Muscle layer of duodenum (tissue), 2 donors: Measurements from ENCODE around the gene PRKD1.
"Not testable (repeated sequence)": the region's sequence is repeated elsewhere in the genome, so short reads cannot be mapped to it uniquely, and the experiment has no call there.

Source experiments
- H3K27ac ChIP-seq: one replicate; pipeline ENCODE4 v1.7.0; 2013; ENCODE audit warnings: mild to moderate bottlenecking, low read length
- H3K27me3 ChIP-seq: one replicate; pipeline ENCODE4 v1.7.0; 2013; ENCODE audit warnings: low read depth, mild to moderate bottlenecking, control low read depth, low read length
- H3K36me3 ChIP-seq, 2 donors: one replicate each; pipeline ENCODE4 v1.7.0; 2013; ENCODE audit warnings: low read length in 2 of 2, control low read depth in 1 of 2, mild to moderate bottlenecking in 1 of 2; ENCODE audit not compliant: insufficient read depth in 2 of 2, control insufficient read depth in 1 of 2
- H3K4me1 ChIP-seq, 2 donors: one replicate each; pipeline ENCODE4 v1.7.0; 2013; ENCODE audit warnings: low read length in 2 of 2, mild to moderate bottlenecking in 2 of 2, control low read depth in 1 of 2, moderate library complexity in 1 of 2; ENCODE audit not compliant: insufficient read depth in 2 of 2, control insufficient read depth in 1 of 2
- H3K4me3 ChIP-seq, 2 donors: one replicate each; pipeline ENCODE4 v1.7.0; 2013; ENCODE audit warnings: low read length in 2 of 2, low read depth in 1 of 2, mild to moderate bottlenecking in 1 of 2
- H3K9me3 ChIP-seq, 2 donors: one replicate each; pipeline ENCODE4 v1.7.0; 2013; ENCODE audit warnings: low read length in 2 of 2, control low read depth in 1 of 2, mild to moderate bottlenecking in 1 of 2; ENCODE audit not compliant: control insufficient read depth in 1 of 2
- donor health status: healthy.

Gene PRKD1

GRCh38 chr14:29735459-29735858 lies 192.2 kb downstream of the PRKD1 start:
- Histone ChIP-seq H3K27ac (no peak overlapping the region), H3K4me3 (no peak overlapping the region), H3K36me3 (no peaks in the 10 kb centered on the region), H3K27me3 (no peaks in the 10 kb centered on the region), H3K4me1 (peaks cover 0 to 1% of the 10 kb centered on the region in 2 donors), H3K9me3 (no peaks in the 10 kb centered on the region)

- H3K4me3 ChIP-seq: no peak overlapping the region
- no peaks in the 10 kb centered on the region for H3K27me3 ChIP-seq
- H3K36me3 ChIP-seq: no peaks in the 10 kb centered on the region
- no peaks in the 10 kb centered on the region for H3K4me1 ChIP-seq
- H3K27ac ChIP-seq: no peak overlapping the region
- H3K9me3 ChIP-seq: no peaks in the 10 kb centered on the region
Measured at GRCh38 chr14:29734732-29735131, 192.9 kb downstream of the PRKD1 start.

- not testable (repeated sequence) for H3K27ac ChIP-seq, H3K27me3 ChIP-seq, H3K9me3 ChIP-seq, H3K4me3 ChIP-seq, H3K36me3 ChIP-seq
- H3K4me1 ChIP-seq: peaks cover 0 to 11% of the 10 kb centered on the region in 2 donors
Measured at GRCh38 chr14:29726560-29727331, 200.9 kb downstream of the PRKD1 start.

GRCh38 chr14:29724991-29725390 lies 202.7 kb downstream of the PRKD1 start:
- no peaks in the 10 kb centered on the region for H3K9me3 ChIP-seq
- no peak overlapping the region for H3K4me3 ChIP-seq
- H3K27me3 ChIP-seq: no peaks in the 10 kb centered on the region
- H3K27ac ChIP-seq: no peak overlapping the region
- no peaks in the 10 kb centered on the region for H3K36me3 ChIP-seq
- H3K4me1 ChIP-seq: peaks cover 0 to 14% of the 10 kb centered on the region in 2 donors

GRCh38 chr14:29722831-29723230 lies 204.8 kb downstream of the PRKD1 start:
- Histone ChIP-seq H3K27ac (no peak overlapping the region), H3K4me1 (peaks cover 0 to 14% of the 10 kb centered on the region in 2 donors), H3K4me3 (no peak overlapping the region), H3K9me3 (no peaks in the 10 kb centered on the region), H3K36me3 (no peaks in the 10 kb centered on the region), H3K27me3 (no peaks in the 10 kb centered on the region)

- Histone ChIP-seq H3K4me3 (no peak overlapping the region), H3K27ac (no peak overlapping the region), H3K27me3 (no peaks in the 10 kb centered on the region), H3K9me3 (no peaks in the 10 kb centered on the region), H3K4me1 (peaks cover 0 to 14% of the 10 kb centered on the region in 2 donors), H3K36me3 (no peaks in the 10 kb centered on the region)
Measured at GRCh38 chr14:29721586-29721985, 206.1 kb downstream of the PRKD1 start.

GRCh38 chr14:29717901-29718300 lies 209.7 kb downstream of the PRKD1 start:
- Histone ChIP-seq H3K4me3 (no peak overlapping the region), H3K9me3 (no peaks in the 10 kb centered on the region), H3K27ac (no peak overlapping the region), H3K36me3 (no peaks in the 10 kb centered on the region), H3K4me1 (peaks cover 0 to 7% of the 10 kb centered on the region in 2 donors), H3K27me3 (no peaks in the 10 kb centered on the region)

- Histone ChIP-seq H3K4me3 (no peak overlapping the region), H3K9me3 (no peaks in the 10 kb centered on the region), H3K27ac (no peak overlapping the region), H3K4me1 (peaks cover 0 to 4% of the 10 kb centered on the region in 2 donors), H3K27me3 (no peaks in the 10 kb centered on the region), H3K36me3 (no peaks in the 10 kb centered on the region)
Measured at GRCh38 chr14:29716150-29716549, 211.5 kb downstream of the PRKD1 start.

- H3K9me3 ChIP-seq: no peaks in the 10 kb centered on the region
- H3K27ac ChIP-seq: no peak overlapping the region
- H3K36me3 ChIP-seq: no peaks in the 10 kb centered on the region
- H3K4me1 ChIP-seq: peaks cover 0 to 4% of the 10 kb centered on the region in 2 donors
- no peak overlapping the region for H3K4me3 ChIP-seq
- H3K27me3 ChIP-seq: no peaks in the 10 kb centered on the region
Measured at GRCh38 chr14:29712601-29713000, 215.0 kb downstream of the PRKD1 start.

- Histone ChIP-seq H3K4me3 (no peak overlapping the region), H3K36me3 (no peaks in the 10 kb centered on the region), H3K27me3 (no peaks in the 10 kb centered on the region), H3K9me3 (no peaks in the 10 kb centered on the region), H3K27ac (no peak overlapping the region), H3K4me1 (no peaks in the 10 kb centered on the region)
Measured at GRCh38 chr14:29710015-29710414, 217.6 kb downstream of the PRKD1 start.

GRCh38 chr14:29709490-29709889 lies 218.2 kb downstream of the PRKD1 start:
- Histone ChIP-seq H3K4me3 (no peak overlapping the region), H3K27ac (no peak overlapping the region), H3K9me3 (no peaks in the 10 kb centered on the region), H3K36me3 (no peaks in the 10 kb centered on the region), H3K27me3 (no peaks in the 10 kb centered on the region), H3K4me1 (no peaks in the 10 kb centered on the region)

GRCh38 chr14:29706700-29707099 lies 220.9 kb downstream of the PRKD1 start:
- H3K4me3 ChIP-seq: no peak overlapping the region
- no peaks in the 10 kb centered on the region for H3K9me3 ChIP-seq
- no peaks in the 10 kb centered on the region for H3K36me3 ChIP-seq
- no peak overlapping the region for H3K27ac ChIP-seq
- no peaks in the 10 kb centered on the region for H3K27me3 ChIP-seq
- H3K4me1 ChIP-seq: no peaks in the 10 kb centered on the region
